ENCODE results near the gene VIT.

The VIT gene

DNA sequence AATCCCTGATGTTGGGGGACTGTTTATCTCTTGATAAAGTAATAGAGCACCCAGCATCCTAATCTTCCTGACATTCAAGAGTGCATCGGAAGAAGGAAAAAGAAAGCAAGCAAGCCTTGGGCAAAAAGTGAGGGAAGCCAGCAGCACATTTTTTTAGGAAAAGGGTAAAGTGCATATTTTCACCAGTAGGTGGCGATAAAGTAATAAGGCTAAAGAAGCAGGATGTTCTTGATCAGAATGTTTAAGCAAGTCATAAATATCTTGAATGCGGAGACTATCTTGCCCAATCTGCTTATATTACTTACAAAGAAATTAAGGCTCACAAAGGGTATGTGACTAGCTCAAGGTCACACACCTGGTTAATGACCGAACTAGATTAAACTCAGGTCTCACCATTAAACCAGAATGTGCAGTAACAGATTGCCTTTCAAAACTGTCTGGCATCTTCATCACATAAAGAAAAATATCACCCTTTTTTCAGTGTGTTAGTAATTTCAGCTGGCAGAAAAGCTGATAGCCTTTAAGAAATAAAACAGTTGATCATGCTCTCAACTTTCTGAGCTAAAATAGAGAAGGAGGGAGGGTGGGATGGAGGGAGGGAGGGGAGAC is 83.8 kb downstream of the VIT start:
- TF ChIP-seq, protein P1, sequence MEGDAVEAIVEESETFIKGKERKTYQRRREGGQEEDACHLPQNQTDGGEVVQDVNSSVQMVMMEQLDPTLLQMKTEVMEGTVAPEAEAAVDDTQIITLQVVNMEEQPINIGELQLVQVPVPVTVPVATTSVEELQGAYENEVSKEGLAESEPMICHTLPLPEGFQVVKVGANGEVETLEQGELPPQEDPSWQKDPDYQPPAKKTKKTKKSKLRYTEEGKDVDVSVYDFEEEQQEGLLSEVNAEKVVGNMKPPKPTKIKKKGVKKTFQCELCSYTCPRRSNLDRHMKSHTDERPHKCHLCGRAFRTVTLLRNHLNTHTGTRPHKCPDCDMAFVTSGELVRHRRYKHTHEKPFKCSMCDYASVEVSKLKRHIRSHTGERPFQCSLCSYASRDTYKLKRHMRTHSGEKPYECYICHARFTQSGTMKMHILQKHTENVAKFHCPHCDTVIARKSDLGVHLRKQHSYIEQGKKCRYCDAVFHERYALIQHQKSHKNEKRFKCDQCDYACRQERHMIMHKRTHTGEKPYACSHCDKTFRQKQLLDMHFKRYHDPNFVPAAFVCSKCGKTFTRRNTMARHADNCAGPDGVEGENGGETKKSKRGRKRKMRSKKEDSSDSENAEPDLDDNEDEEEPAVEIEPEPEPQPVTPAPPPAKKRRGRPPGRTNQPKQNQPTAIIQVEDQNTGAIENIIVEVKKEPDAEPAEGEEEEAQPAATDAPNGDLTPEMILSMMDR (IDR thresholded peaks at IDR 0.05; ENCODE audit: extremely low read depth, insufficient read depth, missing control alignments) = peak; percentile 71
- in situ Hi-C loops (cut with MboI; ENCODE audit: low pct_unique_long_range_greater_than_20kb, low sequenced_read_pairs, unreplicated experiment) = no loop called here
- peak; percentile 66 for DNase-seq (ENCODE audit: low spot score)

DNA sequence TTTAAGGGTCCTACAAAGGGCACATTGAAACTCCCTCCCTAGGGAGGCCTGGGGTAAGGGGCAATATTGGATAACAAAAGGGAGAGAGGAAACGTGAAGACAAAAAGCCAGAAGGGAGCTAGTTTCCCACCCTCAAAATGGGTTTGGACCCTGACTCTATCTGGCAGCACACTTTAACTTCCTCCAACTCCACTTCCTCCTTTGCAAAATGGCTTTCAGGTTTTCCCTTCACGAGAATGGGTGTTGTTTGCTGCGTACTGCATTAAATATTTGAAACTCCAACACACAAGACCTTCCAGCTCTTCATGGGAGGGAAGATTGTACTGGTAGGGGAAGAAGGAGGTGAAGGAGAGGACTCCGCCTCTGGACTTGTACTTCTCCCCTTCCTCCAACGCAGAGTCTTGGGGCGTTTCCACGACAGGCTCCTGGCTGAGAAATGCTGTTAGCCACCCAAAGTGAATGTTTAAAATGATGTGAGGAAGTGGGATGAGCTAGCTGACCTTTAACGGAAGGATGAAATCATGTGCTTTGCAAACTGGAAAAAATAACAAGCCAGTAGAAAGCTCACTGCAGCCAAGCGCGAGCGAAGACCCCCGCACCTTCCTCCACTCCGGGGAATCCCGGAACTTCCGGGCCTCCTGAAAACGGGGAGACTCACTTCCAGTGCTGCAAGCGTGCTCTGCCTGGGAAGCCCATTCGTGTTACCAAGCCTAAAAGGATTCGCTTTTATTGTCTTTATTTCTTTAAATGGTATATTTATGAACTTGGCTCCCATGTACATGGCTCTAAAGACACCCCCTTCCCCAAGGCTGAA is 85.6 kb downstream of the VIT start:
- TF ChIP-seq, protein P1 (IDR thresholded peaks at IDR 0.05; ENCODE audit: extremely low read depth, insufficient read depth, missing control alignments) = no peak
- in situ Hi-C loops (cut with MboI; ENCODE audit: low pct_unique_long_range_greater_than_20kb, low sequenced_read_pairs, unreplicated experiment) = no loop called here
- DNase-seq (ENCODE audit: low spot score) = no peak

DNA sequence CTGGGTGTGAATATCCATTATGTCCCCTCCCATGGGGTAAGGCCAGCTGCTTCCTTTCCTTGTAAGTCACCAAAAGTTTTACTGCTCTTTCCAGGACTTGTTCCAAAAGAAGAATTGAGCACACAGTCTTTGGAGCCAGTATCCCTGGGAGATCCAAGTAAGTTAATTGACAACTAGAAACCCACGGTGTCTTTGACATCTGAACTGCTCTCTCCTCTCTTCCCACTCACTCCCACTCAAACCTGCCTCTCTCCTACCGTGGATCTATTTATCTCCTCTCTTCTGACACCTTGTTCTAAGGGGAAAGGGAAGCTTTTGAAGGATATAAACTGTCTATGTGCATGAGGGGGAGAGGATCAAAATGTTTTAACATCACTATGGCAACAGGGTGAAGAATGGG is 86.7 kb downstream of the VIT start:
- DNase-seq (ENCODE audit: low spot score) = no peak
- in situ Hi-C loops (cut with MboI; ENCODE audit: low pct_unique_long_range_greater_than_20kb, low sequenced_read_pairs, unreplicated experiment) = no loop called here

DNA sequence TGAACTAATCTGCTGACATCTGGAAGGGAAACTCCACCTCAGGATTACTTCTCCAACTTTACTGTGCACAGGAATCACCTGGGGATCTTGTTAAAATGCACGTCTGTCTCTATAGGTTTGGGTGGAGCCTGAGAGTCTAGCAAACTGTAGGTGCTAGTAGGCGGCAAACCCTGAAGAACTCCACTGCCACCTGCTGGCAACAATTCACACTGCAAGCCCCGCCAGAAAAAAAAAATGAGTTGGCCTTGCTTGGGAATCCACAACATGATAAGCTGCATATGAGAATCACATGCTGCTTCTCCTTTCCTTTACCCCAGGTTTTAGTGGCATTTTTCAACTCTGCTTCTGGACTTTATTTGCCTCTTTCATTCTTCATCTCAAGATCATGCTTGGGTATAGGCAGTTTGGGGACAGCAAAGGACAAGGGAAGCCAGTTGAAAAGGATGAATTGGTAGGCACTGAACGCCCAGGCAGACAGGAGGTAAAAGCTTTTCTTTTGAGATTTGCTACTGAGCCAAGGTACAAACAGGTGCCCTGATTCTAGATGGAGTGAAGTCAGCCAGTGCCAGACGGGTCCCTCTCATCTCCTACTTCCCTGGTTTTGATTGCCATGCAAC is 88.8 kb downstream of the VIT start:
- DNase-seq (ENCODE audit: low spot score) = peak; percentile 73
- in situ Hi-C loops (cut with MboI; ENCODE audit: low pct_unique_long_range_greater_than_20kb, low sequenced_read_pairs, unreplicated experiment) = no loop called here
- TF ChIP-seq, protein P1 (IDR thresholded peaks at IDR 0.05; ENCODE audit: extremely low read depth, insufficient read depth, missing control alignments) = peak; percentile 94

More for the DNA sequence above, 86.7 kb downstream of the VIT start:
- TF ChIP-seq, protein P1 (IDR thresholded peaks at IDR 0.05; ENCODE audit: extremely low read depth, insufficient read depth, missing control alignments) = no peak

DNA sequence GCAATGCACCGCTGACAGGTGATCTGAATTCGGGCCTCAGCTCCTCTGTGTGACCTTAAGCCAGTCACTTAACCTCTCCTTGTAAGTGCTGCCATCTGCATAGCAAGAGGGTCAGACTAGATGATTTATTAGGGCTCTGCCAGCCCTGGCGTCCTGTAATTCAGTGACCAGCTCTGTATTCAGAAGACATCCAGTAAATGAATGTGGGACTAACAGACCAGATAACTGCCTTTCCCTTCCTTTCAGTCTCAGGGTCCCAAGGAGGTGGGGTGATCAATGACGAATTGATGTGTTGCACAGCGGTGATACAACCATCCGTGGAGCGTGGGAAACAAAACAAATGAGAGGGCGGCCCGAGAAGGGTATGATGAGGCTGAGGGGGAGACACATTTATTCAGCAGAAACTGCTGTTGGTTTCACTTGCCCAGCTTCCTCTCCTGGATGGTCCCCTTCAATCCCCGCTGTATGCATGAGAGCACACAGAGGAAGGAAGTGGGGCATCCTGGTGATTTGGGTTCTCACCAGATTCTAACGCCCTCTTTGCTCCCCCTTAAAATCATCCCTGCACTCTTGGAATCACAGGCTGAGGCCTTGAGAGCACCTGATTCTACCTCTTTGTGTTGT is 92.8 kb downstream of the VIT start:
- DNase-seq (ENCODE audit: low spot score) = no peak
- in situ Hi-C loops (cut with MboI; ENCODE audit: low pct_unique_long_range_greater_than_20kb, low sequenced_read_pairs, unreplicated experiment) = no loop called here
- TF ChIP-seq, protein P1 (IDR thresholded peaks at IDR 0.05; ENCODE audit: extremely low read depth, insufficient read depth, missing control alignments) = no peak

DNA sequence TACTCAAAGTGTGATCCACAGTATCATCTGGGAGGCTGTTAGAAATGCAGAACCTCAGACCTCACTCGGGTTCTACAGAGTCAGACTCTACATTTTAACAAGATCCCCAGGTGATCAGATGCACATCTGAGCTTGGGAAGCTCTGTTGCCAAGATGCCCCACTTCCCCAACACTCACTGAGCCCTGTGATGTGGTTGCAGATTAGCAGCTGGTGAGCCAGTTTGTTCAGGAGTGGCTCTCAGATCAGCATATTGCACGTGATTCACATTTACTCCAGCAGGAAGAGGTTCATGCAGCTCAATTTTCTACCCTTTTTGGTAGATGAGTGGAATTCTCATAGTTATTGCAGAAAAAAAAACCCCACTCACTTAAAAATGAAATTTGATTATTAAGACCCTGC is 96.4 kb downstream of the VIT start:
- TF ChIP-seq, protein P1 (IDR thresholded peaks at IDR 0.05; ENCODE audit: extremely low read depth, insufficient read depth, missing control alignments) = no peak
- in situ Hi-C loops (cut with MboI; ENCODE audit: low pct_unique_long_range_greater_than_20kb, low sequenced_read_pairs, unreplicated experiment) = no loop called here
- no peak for DNase-seq (ENCODE audit: low spot score)

All from GM13977 (cell line).